MM.1S (cell line): Measurements from ENCODE around the gene S100A11.

Experiments used
- CTCF ChIP-seq: fragments of 300-600 bp; sonication (generic); IDR thresholded peaks from 2 replicates; pipeline ENCODE4 v1.5.1; 2016; ENCODE audit warnings: antibody characterized with exemption, low read length, mixed read lengths
- EZH2phosphoT487 ChIP-seq: fragments of 300-600 bp; sonication (generic); IDR thresholded peaks from 2 replicates; pipeline ENCODE4 v1.6.1; 2018; ENCODE audit warnings: antibody characterized with exemption, low read length

GRCh38 chr1:151992303-151993083, 44.3 kb downstream of the S100A11 start:
- TF ChIP-seq CTCF = no peak
- TF ChIP-seq EZH2phosphoT487 = no peak
